MM.1S (cell line): ENCODE data around the gene ATP2A3.

ENCODE experiments used
- DNase-seq: peaks from one replicate; pipeline ENCODE4 v3.0.0-alpha.2; 2015
- H2AFZ ChIP-seq: fragments of 300-600 bp; sonication (generic); 2 replicates; pipeline ENCODE4 v1.6.0; 2016; ENCODE audit warnings: antibody characterized with exemption, low read length
- H3F3A ChIP-seq: fragments of 300-600 bp; sonication (generic); 2 replicates; pipeline ENCODE4 v1.6.1; 2016; ENCODE audit warnings: mild to moderate bottlenecking, antibody characterized with exemption, low read length, moderate library complexity, mixed read lengths; ENCODE audit not compliant: insufficient read depth
- H3K27ac ChIP-seq: fragments of 300-600 bp; sonication (generic); 2 replicates; pipeline ENCODE4 v1.5.1; 2016; ENCODE audit warnings: mild to moderate bottlenecking, low read length
- H3K27me3 ChIP-seq: fragments of 300-600 bp; sonication (generic); replicated peaks from 2 replicates; pipeline ENCODE4 v1.6.0; 2016; ENCODE audit warnings: low read length; ENCODE audit not compliant: insufficient read depth
- H3K36me3 ChIP-seq: fragments of 300-600 bp; sonication (generic); replicated peaks from 2 replicates; pipeline ENCODE4 v1.6.1; 2016; ENCODE audit warnings: mild to moderate bottlenecking, low read length, mixed read lengths; ENCODE audit not compliant: insufficient read depth
- H3K4me1 ChIP-seq: fragments of 300-600 bp; sonication (generic); 2 replicates; pipeline ENCODE4 v1.6.1; 2016; ENCODE audit warnings: low read length, mixed read lengths
- H3K4me2 ChIP-seq: fragments of 300-600 bp; sonication (generic); 2 replicates; pipeline ENCODE4 v1.6.0; 2016; ENCODE audit warnings: low read depth, low read length
- H3K4me3 ChIP-seq: fragments of 300-600 bp; sonication (generic); 2 replicates; pipeline ENCODE4 v1.5.1; 2016; ENCODE audit warnings: low read length, mixed read lengths
- H3K79me2 ChIP-seq: fragments of 300-600 bp; sonication (generic); 2 replicates; pipeline ENCODE4 v1.6.1; 2016; ENCODE audit warnings: mixed run types, low read length, mixed read lengths
- H3K9ac ChIP-seq: fragments of 300-600 bp; sonication (generic); 2 replicates; pipeline ENCODE4 v1.6.1; 2016; ENCODE audit warnings: low read length, mixed read lengths
- H3K9me2 ChIP-seq: fragments of 300-600 bp; sonication (generic); replicated peaks from 2 replicates; pipeline ENCODE4 v1.6.1; 2016; ENCODE audit warnings: mild to moderate bottlenecking, low read length, mixed read lengths; ENCODE audit not compliant: insufficient read depth
- H3K9me3 ChIP-seq: fragments of 300-600 bp; sonication (generic); replicated peaks from 2 replicates; pipeline ENCODE4 v1.6.1; 2016; ENCODE audit warnings: mild to moderate bottlenecking, low read length, mixed read lengths; ENCODE audit not compliant: insufficient read depth
- H4K20me1 ChIP-seq: fragments of 300-600 bp; sonication (generic); 2 replicates; pipeline ENCODE4 v1.6.1; 2016; ENCODE audit warnings: mild to moderate bottlenecking, low read length, moderate library complexity, mixed read lengths; ENCODE audit not compliant: insufficient read depth
- CTCF ChIP-seq: fragments of 300-600 bp; sonication (generic); IDR thresholded peaks from 2 replicates; pipeline ENCODE4 v1.5.1; 2016; ENCODE audit warnings: antibody characterized with exemption, low read length, mixed read lengths
- EZH2 ChIP-seq: fragments of 300-600 bp; sonication (generic); optimal IDR thresholded peaks from 2 replicates; pipeline ENCODE3; 2017; ENCODE audit warnings: low read depth, mild to moderate bottlenecking, antibody characterized with exemption, low read length, mixed read lengths
- EZH2phosphoT487 ChIP-seq: fragments of 300-600 bp; sonication (generic); IDR thresholded peaks from 2 replicates; pipeline ENCODE4 v1.6.1; 2018; ENCODE audit warnings: antibody characterized with exemption, low read length

Gene ATP2A3

GRCh38 chr17:3943240-3943891 lies 20.9 kb downstream of the ATP2A3 start:
- no peak for TF ChIP-seq EZH2phosphoT487
- TF ChIP-seq CTCF, result no peak
- no peak for TF ChIP-seq EZH2
- H3K27ac ChIP-seq, result no peak overlapping the region
- H4K20me1 ChIP-seq, result no peaks in the 10 kb centered on the region
- H3K9me2 ChIP-seq, result no peaks in the 10 kb centered on the region
- H3K9me3 ChIP-seq, result no peaks in the 10 kb centered on the region
- H3K4me2 ChIP-seq, result no peak overlapping the region
- peaks cover 3% of the 10 kb centered on the region; the same call in 1 of the 2 replicates for H3F3A ChIP-seq
- peaks cover 22% of the 10 kb centered on the region for H3K79me2 ChIP-seq
- no peak overlapping the region for H2AFZ ChIP-seq
- DNase-seq, result no peak
- H3K4me3 ChIP-seq, result no peak overlapping the region
- no peaks in the 10 kb centered on the region for H3K27me3 ChIP-seq
- peaks cover 18% of the 10 kb centered on the region for H3K36me3 ChIP-seq
- H3K4me1 ChIP-seq, result no peaks in the 10 kb centered on the region
- no peak overlapping the region for H3K9ac ChIP-seq

- TF ChIP-seq CTCF (no peak), EZH2phosphoT487 (no peak), EZH2 (no peak)
- H3K9ac ChIP-seq, result no peak overlapping the region
- H3K9me2 ChIP-seq, result no peaks in the 10 kb centered on the region
- peaks cover 3% of the 10 kb centered on the region; the same call in 1 of the 2 replicates for H3F3A ChIP-seq
- H4K20me1 ChIP-seq, result no peaks in the 10 kb centered on the region
- peaks cover 13% of the 10 kb centered on the region for H3K36me3 ChIP-seq
- H3K9me3 ChIP-seq, result no peaks in the 10 kb centered on the region
- H3K4me1 ChIP-seq, result no peaks in the 10 kb centered on the region
- no peak overlapping the region for H3K27ac ChIP-seq
- no peaks in the 10 kb centered on the region for H3K27me3 ChIP-seq
- H3K4me2 ChIP-seq, result no peak overlapping the region
- H3K79me2 ChIP-seq, result peaks cover 15% of the 10 kb centered on the region
- DNase-seq, result no peak
- H3K4me3 ChIP-seq, result no peak overlapping the region
- H2AFZ ChIP-seq, result no peak overlapping the region
Observed at GRCh38 chr17:3940965-3941698, 23.1 kb downstream of the ATP2A3 start.

- no peaks in the 10 kb centered on the region for H3K79me2 ChIP-seq
- peaks cover 16% of the 10 kb centered on the region; the same call in 1 of the 2 replicates for H3K36me3 ChIP-seq
- H3K9ac ChIP-seq, result no peak overlapping the region
- no peaks in the 10 kb centered on the region for H3F3A ChIP-seq
- H3K9me3 ChIP-seq, result no peaks in the 10 kb centered on the region
- no peaks in the 10 kb centered on the region for H4K20me1 ChIP-seq
- H2AFZ ChIP-seq, result no peak overlapping the region
- H3K27me3 ChIP-seq, result no peaks in the 10 kb centered on the region
- no peak overlapping the region for H3K4me2 ChIP-seq
- no peak overlapping the region for H3K27ac ChIP-seq
- DNase-seq, result no peak
- H3K9me2 ChIP-seq, result no peaks in the 10 kb centered on the region
- H3K4me3 ChIP-seq, result no peak overlapping the region
- TF ChIP-seq CTCF (no peak), EZH2phosphoT487 (no peak), EZH2 (no peak)
- H3K4me1 ChIP-seq, result no peaks in the 10 kb centered on the region
Observed at GRCh38 chr17:3937359-3937758, 26.9 kb downstream of the ATP2A3 start.
